NCI-H82 treated with DMSO at 0.1 percent for 48 hours (cell line): ENCODE data around the gene CADPS2.
A peak's percentile ranks its signal among the peaks of the same experiment; 100 is the strongest.

Experiments used
- DNase-seq: peaks from one replicate; lab custom pipeline; 2025; ENCODE audit not compliant: unreplicated experiment; lab: John Stamatoyannopoulos, UW

Gene CADPS2

GRCh38 chr7:122770686-122771335 lies 115.4 kb downstream of the CADPS2 start:
- peak; percentile 39 for DNase-seq

- no peak for DNase-seq
These were observed 117.4 kb downstream of the CADPS2 start for GRCh38 chr7:122768827-122769226.

DNA sequence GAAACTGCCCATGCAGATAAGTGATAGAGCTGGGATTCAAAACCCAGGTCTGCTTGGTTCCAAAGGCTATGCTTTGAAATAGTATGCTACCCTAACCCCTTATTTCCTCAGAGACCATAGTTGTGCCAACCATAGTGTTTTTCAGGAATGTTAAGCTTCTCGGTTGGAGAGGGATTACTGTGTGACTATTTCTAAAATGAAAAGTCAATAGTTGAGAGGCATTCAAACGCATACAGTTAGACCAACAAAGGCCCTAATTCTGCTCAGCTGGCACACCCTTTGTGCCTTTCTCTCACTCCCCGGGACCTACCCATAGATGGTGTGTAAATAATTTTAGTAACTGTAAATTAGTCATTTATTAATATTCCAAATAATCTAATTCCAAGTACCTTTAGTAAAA lies 118.9 kb downstream of the CADPS2 start:
- no peak for DNase-seq

- no peak for DNase-seq
These were observed 119.7 kb downstream of the CADPS2 start for GRCh38 chr7:122766593-122766992.

DNA sequence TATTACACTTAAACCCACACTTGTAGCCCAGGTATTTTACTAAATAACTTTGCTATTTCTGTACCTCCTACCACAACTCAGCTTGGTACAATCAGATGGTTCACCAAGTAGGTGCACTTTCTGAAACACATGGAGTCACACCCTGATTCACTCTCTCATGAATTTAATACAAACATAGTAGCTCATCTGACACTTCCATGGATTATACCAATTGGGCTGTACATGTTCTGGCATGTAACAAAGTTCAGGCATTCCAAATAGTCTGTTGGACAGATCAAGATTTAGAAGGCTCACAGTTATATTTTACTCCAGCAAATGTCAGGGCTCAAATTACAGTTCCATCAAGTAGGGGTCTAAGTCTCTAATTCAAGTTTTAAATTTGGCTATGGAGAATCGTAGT lies 121.4 kb downstream of the CADPS2 start:
- DNase-seq: no peak

GRCh38 chr7:122764020-122764419 lies 122.2 kb downstream of the CADPS2 start:
- DNase-seq: no peak

- DNase-seq: no peak
These were observed 124.2 kb downstream of the CADPS2 start for GRCh38 chr7:122762071-122762470.

GRCh38 chr7:122758501-122758900 lies 127.8 kb downstream of the CADPS2 start:
- DNase-seq: no peak

- DNase-seq: no peak
These were observed 129.4 kb downstream of the CADPS2 start for GRCh38 chr7:122756860-122757259.

GRCh38 chr7:122755696-122756095 lies 130.6 kb downstream of the CADPS2 start:
- no peak for DNase-seq

DNA sequence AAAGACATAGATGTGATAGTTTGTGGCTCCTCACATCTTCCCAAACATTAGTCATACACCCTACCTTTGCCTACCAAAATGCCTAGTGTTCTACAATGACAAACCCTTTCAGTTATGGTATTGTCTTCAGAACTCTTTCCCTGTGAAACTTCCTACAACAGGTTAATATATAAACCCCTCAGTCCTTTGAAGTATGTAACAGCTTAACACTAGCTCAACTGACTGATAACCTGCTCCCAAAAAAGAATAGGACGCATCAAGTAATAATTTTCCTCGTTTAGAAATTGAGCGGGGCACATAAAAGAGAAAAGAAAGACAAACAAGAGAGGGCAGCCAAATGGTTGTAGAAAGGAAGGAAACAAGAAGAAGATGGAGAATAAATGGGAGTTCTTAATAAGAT lies 133.7 kb downstream of the CADPS2 start:
- DNase-seq: no peak

- no peak for DNase-seq
These were observed 135.9 kb downstream of the CADPS2 start for GRCh38 chr7:122750389-122750788.

GRCh38 chr7:122748195-122748594 lies 138.1 kb downstream of the CADPS2 start:
- DNase-seq: no peak

DNA sequence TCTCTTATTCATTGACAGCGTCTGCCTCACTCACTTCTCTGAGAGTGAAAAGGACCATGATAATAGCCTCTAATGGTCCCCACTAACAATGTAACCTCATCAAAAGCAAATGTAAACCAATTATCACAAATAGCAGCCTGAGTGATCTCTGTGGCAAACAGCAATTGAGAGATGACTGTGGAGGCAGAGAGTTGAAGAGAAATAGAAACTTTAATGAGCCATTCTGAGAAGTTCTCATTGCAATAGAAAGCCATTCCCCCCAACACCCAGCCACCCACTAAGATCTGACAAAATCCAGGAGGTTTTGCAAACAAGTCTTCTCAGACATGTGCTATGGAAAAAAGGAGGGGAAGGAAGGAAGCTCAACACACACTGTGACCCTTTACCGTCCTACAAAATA lies 139.3 kb downstream of the CADPS2 start:
- DNase-seq: peak; percentile 20

DNA sequence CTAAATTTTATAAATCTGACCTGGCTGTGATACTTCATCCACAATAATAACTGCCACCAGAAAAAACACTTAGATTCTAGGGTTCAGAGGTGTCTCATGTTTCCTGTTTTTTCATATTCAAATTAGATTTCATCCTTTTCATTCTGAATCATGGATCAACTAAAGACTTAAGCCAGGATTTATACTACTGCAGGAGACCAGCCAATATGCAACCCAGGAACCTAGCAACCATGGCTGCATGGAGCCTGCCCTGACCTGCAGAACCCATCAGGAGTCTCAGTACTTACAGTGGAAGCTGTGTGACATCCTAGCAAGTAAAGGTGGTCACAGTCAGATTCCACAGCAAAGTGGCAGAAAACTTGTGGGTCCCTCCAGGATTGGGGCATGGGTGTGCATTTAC lies 143.0 kb downstream of the CADPS2 start:
- no peak for DNase-seq

DNA sequence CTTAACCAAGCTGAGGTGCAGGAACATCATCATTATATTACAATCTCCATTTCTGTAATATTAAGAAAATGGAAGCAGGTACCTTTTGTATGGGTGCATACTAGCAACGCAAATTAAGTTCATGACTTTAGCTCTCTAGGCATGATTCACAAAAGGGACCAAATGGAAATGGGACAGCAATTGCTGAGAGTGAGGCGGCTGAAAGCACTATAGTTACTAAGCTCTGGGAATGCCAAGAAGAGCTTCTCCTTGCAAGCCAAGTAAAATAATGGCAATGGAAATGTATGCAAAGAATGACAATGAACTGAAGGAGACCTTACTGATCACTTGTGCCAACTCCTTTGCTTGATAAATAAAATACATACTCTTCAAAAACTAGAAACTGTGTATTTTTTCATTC lies 147.3 kb downstream of the CADPS2 start:
- DNase-seq: no peak

DNA sequence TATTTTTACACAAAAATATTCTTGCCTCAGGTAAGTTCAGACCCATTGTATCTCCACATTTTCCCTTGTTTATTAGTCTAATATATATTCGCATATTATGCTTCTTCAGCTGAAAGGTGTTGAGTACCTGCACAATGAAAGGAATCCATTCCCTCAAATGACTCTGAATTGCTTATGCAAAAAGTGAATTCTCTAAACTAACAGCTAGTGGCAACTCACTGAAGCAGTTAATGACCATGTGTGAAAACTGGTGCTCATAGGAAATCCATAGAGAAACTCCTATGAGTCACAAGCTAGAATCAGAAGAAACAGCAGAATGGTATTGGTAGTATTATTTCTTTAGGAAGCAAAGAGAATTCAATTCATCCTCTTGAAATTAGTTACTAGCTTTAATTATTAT lies 150.1 kb downstream of the CADPS2 start:
- no peak for DNase-seq

- no peak for DNase-seq
These were observed 158.5 kb downstream of the CADPS2 start for GRCh38 chr7:122727759-122728158.

DNA sequence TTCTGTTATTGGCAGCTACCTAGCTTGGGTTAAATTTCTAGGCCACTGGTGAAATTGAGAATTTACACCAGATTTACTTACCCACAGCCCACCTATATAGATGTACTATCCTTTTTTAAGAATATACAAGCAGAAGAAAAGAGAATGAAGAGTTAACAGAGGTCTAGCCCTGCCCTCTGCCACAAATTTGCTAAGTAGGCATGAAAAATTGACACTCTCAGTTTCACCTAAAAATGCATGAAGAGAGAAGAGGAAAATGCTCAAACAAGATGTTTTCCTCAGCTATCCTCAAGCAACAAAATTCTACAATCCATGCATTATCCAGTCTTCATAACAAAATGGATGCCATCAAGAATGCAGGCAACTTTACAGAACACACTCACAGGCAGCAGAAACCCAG lies 158.9 kb downstream of the CADPS2 start:
- no peak for DNase-seq

DNA sequence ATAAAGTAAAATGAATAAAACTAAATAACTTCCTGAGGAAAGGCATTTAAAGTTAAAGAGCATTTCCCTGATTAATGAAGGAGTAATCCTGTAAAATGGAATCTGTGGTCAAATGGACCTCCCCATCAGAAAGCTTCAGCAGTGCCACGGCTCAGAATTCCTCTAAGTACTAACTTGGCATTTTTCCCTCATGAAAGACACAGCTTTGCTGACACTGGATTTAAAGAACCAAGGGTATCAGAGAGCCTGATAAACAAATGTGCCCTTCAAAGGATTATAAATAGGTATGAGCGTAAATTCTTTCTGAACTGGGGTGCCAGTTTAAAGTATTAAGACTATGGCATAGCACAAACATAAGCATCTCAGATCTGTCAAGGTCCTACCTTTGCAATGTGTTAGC lies 159.4 kb downstream of the CADPS2 start:
- peak; percentile 29 for DNase-seq

DNA sequence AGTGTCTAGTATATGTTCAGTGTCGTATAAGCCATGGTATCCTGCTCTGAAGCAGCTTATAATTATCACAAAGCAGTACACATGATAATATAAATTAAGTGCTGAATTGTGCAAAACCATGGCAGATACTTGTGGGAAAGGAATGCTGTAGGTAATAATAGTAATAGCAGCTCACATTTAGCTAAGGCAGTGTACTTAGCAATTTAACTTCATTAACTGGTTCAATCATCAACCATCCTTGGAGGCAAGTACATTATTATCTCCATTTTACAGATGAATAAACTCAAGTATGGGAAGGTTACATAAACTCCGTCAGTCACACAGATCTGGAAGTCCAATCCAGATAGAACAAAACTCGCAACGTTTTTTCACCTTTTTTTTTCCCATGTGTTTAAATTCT lies 161.9 kb downstream of the CADPS2 start:
- DNase-seq: no peak

- no peak for DNase-seq
These were observed 167.2 kb downstream of the CADPS2 start for GRCh38 chr7:122719010-122719578.
